ENCODE results near the gene AASDHPPT. TPM values are rescaled to one million over a fixed set of nuclear protein-coding genes. Genes with fewer than 3 reads are reported as not detected.

Gene AASDHPPT
- polyA plus RNA-seq, 1 donor from 2014 or later, result 322 TPM

- Histone ChIP-seq H2AFZ (ENCODE audit: low read depth, low read length) (no peak overlapping the region), H3K4me3 (ENCODE audit: low read length) (no peak overlapping the region), H3K79me2 (replicated peaks; ENCODE audit: insufficient read depth, low read length) (no peaks in the 10 kb centered on the region), H3K27me3 (ENCODE audit: insufficient read depth, low read depth, low read length) (no peaks in the 10 kb centered on the region), H3K9ac (ENCODE audit: low read length) (no peak overlapping the region), H3K4me2 (ENCODE audit: low read length) (no peak overlapping the region), H3K9me2 (ENCODE audit: insufficient read depth, low read length) (no peaks in the 10 kb centered on the region), H3K9me3 (ENCODE audit: low read length) (no peaks in the 10 kb centered on the region), H4K20me1 (ENCODE audit: insufficient read depth) (no peaks in the 10 kb centered on the region), H3K36me3 (ENCODE audit: insufficient read depth, low read length) (no peaks in the 10 kb centered on the region), H3F3A (ENCODE audit: insufficient read depth, low read length, poor library complexity, severe bottlenecking) (no peaks in the 10 kb centered on the region), H3K27ac (ENCODE audit: low read length) (no peak overlapping the region)
- TF ChIP-seq EP300 (conservative IDR thresholded peaks at IDR 0.05; ENCODE audit: poor library complexity, severe bottlenecking) (no peak), MXI1 (conservative IDR thresholded peaks at IDR 0.05; ENCODE audit: poor library complexity, severe bottlenecking) (no peak), TAF1 (IDR thresholded peaks at IDR 0.05; ENCODE audit: low read depth) (no peak), CTCF (IDR thresholded peaks at IDR 0.05; ENCODE audit: poor library complexity, severe bottlenecking) (no peak), SMC3 (conservative IDR thresholded peaks at IDR 0.05; ENCODE audit: poor library complexity) (no peak), REST (IDR thresholded peaks at IDR 0.05; ENCODE audit: borderline replicate concordance) (no peak), EZH2 (IDR thresholded peaks at IDR 0.05; ENCODE audit: borderline replicate concordance, insufficient read depth, low read length, poor library complexity, severe bottlenecking) (no peak), RAD21 (conservative IDR thresholded peaks at IDR 0.05) (no peak), POLR2AphosphoS5 (IDR thresholded peaks at IDR 0.05) (no peak)
These were observed 51.3 kb downstream of the AASDHPPT start for GRCh38 chr11:106128740-106129139.

- no peak for TF ChIP-seq TAF1 (IDR thresholded peaks at IDR 0.05; ENCODE audit: low read depth)
- no peak for TF ChIP-seq EP300 (conservative IDR thresholded peaks at IDR 0.05; ENCODE audit: poor library complexity, severe bottlenecking)
- TF ChIP-seq EZH2 (IDR thresholded peaks at IDR 0.05; ENCODE audit: borderline replicate concordance, insufficient read depth, low read length, poor library complexity, severe bottlenecking), result no peak
- TF ChIP-seq RAD21 (conservative IDR thresholded peaks at IDR 0.05), result no peak
- Histone ChIP-seq H2AFZ (ENCODE audit: low read depth, low read length) (no peak overlapping the region), H3F3A (ENCODE audit: insufficient read depth, low read length, poor library complexity, severe bottlenecking) (no peaks in the 10 kb centered on the region), H3K9me2 (ENCODE audit: insufficient read depth, low read length) (no peaks in the 10 kb centered on the region), H4K20me1 (ENCODE audit: insufficient read depth) (no peaks in the 10 kb centered on the region), H3K4me3 (ENCODE audit: low read length) (no peak overlapping the region), H3K36me3 (ENCODE audit: insufficient read depth, low read length) (no peaks in the 10 kb centered on the region), H3K27ac (ENCODE audit: low read length) (no peak overlapping the region), H3K4me2 (ENCODE audit: low read length) (no peak overlapping the region), H3K9ac (ENCODE audit: low read length) (no peak overlapping the region), H3K79me2 (replicated peaks; ENCODE audit: insufficient read depth, low read length) (no peaks in the 10 kb centered on the region), H3K27me3 (ENCODE audit: insufficient read depth, low read depth, low read length) (no peaks in the 10 kb centered on the region), H3K9me3 (ENCODE audit: low read length) (no peaks in the 10 kb centered on the region)
These were observed 54.5 kb downstream of the AASDHPPT start for GRCh38 chr11:106131998-106132397.

Measured in neural cell (in vitro differentiated cells).